ENCODE measurements around the gene ATP8B4. TPM values are rescaled to one million over a fixed set of nuclear protein-coding genes. Genes with fewer than 3 reads are reported as not detected.

ATP8B4 gene
- total RNA-seq, 2 experiments from 2014 or later: 69.2 to 98.3 TPM

- H3K4me1 Mint-ChIP-seq: peaks cover 41% of the 10 kb centered on the region
- no peak overlapping the region for H3K27ac Mint-ChIP-seq
- ATAC-seq: no peak
Measured at GRCh38 chr15:50049871-50050270, 69.2 kb downstream of the ATP8B4 start.

DNA sequence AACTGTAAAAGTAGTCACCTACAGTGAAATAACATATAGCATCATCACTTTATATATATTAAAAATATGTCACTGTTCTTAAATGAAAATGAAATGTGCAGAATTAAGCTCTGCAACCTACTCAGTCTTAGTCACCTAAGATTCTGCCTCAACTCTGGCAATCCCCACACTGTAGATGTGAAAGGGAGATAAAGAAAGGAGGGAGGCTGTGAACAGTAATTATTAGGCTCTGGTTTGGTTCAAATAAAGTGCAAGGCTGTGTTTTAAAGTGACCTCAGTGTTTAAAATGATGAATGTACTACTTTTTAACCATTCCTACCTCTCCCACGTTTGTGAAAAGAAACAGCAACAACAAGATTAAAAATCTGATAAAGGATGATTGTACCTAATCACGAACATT, 72.2 kb downstream of the ATP8B4 start:
- H3K9me3 Mint-ChIP-seq (ENCODE audit: low read depth): peaks cover 14% of the 10 kb centered on the region
- H3K27me3 Mint-ChIP-seq: no peaks in the 10 kb centered on the region
- peaks cover 66% of the 10 kb centered on the region for H3K36me3 Mint-ChIP-seq
- CTCF ChIA-PET: interaction anchor here (1.0 to 1.9 kb wide), 2 partner anchors 11 to 40 kb away, joined by 4 read pairs; no protein-coding TSS in a partner anchor
- peak; percentile 70 for ATAC-seq
- DNase-seq: no peak
- peaks cover 32% of the 10 kb centered on the region for H3K4me1 Mint-ChIP-seq
- H3K4me3 Mint-ChIP-seq: no peak overlapping the region
- peak overlapping the region; percentile 38 for H3K27ac Mint-ChIP-seq

More at GRCh38 chr15:50049871-50050270, 69.2 kb downstream of the ATP8B4 start:
- Mint-ChIP-seq H3K4me3 (no peak overlapping the region), H3K27me3 (no peaks in the 10 kb centered on the region), H3K36me3 (peaks cover 51% of the 10 kb centered on the region), H3K9me3 (ENCODE audit: low read depth) (no peaks in the 10 kb centered on the region)
- CTCF ChIA-PET: no interaction called here
- DNase-seq: no peak

DNA sequence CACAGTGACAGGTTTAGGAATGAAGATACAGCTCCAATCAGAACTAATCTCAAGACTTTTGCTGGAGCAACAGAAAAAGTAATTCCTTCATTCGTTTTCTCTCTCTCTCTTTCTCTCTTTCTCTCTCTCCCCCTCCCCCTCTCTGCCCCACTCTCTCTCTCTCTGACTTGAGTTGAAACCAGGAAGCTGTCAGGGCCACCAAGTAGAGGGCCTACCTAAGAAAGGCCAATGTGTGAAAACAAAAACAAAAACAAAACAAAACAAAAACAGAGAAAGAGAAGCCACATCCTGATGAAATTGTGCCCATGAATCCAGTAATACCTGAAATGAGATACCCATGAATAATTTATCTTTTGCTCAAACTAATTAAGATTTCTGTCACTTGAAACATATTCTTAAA, 72.9 kb downstream of the ATP8B4 start:
- Mint-ChIP-seq H3K27ac (peak overlapping the region; percentile 72), H3K4me1 (peaks cover 32% of the 10 kb centered on the region), H3K36me3 (peaks cover 71% of the 10 kb centered on the region), H3K9me3 (ENCODE audit: low read depth) (peaks cover 14% of the 10 kb centered on the region), H3K27me3 (no peaks in the 10 kb centered on the region), H3K4me3 (no peak overlapping the region)
- CTCF ChIA-PET: interaction anchor here (1.0 to 1.9 kb wide), 3 partner anchors 12 to 99 kb away, joined by 4 read pairs; no protein-coding TSS in a partner anchor
- DNase-seq (peak; percentile 64), ATAC-seq (peak; percentile 85)

GRCh38 chr15:50044904-50045303, 74.1 kb downstream of the ATP8B4 start:
- Mint-ChIP-seq H3K36me3 (peaks cover 76% of the 10 kb centered on the region), H3K9me3 (ENCODE audit: low read depth) (peaks cover 14% of the 10 kb centered on the region), H3K27me3 (no peaks in the 10 kb centered on the region), H3K4me3 (no peak overlapping the region), H3K27ac (no peak overlapping the region), H3K4me1 (peaks cover 32% of the 10 kb centered on the region)
- no peak for DNase-seq
- CTCF ChIA-PET: interaction anchor here (1.1 to 1.4 kb wide), 2 partner anchors 29 to 101 kb away, joined by 3 to 4 read pairs; no protein-coding TSS in a partner anchor
- ATAC-seq: no peak

DNA sequence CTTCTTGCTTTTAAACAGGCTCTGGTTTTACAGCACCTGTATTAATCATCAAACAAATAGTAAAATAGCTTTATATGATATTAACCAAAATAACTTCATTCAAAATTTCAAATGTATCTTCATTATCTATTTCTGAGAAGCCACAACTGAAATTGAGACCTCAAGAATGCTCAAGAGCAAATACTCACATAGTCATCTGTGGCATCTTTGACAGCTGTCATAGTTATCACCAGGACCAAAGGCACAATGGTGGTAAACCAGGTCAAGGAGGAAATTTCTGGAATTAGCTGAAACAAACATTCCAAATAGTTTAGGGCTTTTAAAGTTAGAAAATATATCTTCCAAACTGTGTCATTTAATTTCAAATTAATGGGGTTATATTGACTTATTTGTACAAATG, 74.6 kb downstream of the ATP8B4 start:
- peaks cover 32% of the 10 kb centered on the region for H3K4me1 Mint-ChIP-seq
- H3K4me3 Mint-ChIP-seq: no peak overlapping the region
- CTCF ChIA-PET: interaction anchor here (1.1 kb wide), 1 partner anchor 28 kb away, joined by 3 read pairs; no protein-coding TSS in a partner anchor
- no peak for DNase-seq
- ATAC-seq: no peak
- peaks cover 14% of the 10 kb centered on the region for H3K9me3 Mint-ChIP-seq (ENCODE audit: low read depth)
- no peaks in the 10 kb centered on the region for H3K27me3 Mint-ChIP-seq
- H3K36me3 Mint-ChIP-seq: peaks cover 77% of the 10 kb centered on the region
- no peak overlapping the region for H3K27ac Mint-ChIP-seq

DNA sequence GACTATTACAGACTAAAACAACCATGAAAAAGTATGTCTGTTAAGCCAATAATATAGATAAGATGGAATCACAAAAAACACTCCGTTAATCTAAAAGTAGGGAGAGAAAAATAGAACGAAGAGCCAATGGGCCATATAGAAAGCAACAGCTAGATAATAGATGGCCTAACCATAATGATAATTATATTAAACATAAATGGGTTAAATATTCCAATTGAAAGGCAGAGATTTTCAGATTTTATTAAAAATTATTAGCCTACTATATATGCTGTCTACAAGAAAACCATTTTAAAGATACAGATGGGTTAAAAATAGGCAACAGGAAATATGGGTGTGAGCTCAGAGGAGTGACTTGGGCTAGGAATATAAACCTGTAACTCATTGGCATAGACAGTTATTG, 76.3 kb downstream of the ATP8B4 start:
- H3K36me3 Mint-ChIP-seq: peaks cover 82% of the 10 kb centered on the region
- H3K9me3 Mint-ChIP-seq (ENCODE audit: low read depth): peaks cover 14% of the 10 kb centered on the region
- peaks cover 28% of the 10 kb centered on the region for H3K4me1 Mint-ChIP-seq
- CTCF ChIA-PET: no interaction called here
- H3K27me3 Mint-ChIP-seq: no peaks in the 10 kb centered on the region
- no peak overlapping the region for H3K27ac Mint-ChIP-seq
- DNase-seq (no peak), ATAC-seq (no peak)
- H3K4me3 Mint-ChIP-seq: no peak overlapping the region

GRCh38 chr15:50030456-50030855, 88.6 kb downstream of the ATP8B4 start:
- Mint-ChIP-seq H3K4me3 (no peak overlapping the region), H3K9me3 (ENCODE audit: low read depth) (no peaks in the 10 kb centered on the region), H3K4me1 (peaks cover 4% of the 10 kb centered on the region), H3K27ac (no peak overlapping the region), H3K36me3 (peaks cover 63% of the 10 kb centered on the region), H3K27me3 (no peaks in the 10 kb centered on the region)
- ATAC-seq (no peak), DNase-seq (no peak)
- CTCF ChIA-PET: no interaction called here

- CTCF ChIA-PET: interaction anchor here (1.0 kb wide), 1 partner anchor 19 kb away, joined by 3 read pairs; no protein-coding TSS in a partner anchor
Measured at GRCh38 chr15:50028326-50028725, 90.7 kb downstream of the ATP8B4 start.

DNA sequence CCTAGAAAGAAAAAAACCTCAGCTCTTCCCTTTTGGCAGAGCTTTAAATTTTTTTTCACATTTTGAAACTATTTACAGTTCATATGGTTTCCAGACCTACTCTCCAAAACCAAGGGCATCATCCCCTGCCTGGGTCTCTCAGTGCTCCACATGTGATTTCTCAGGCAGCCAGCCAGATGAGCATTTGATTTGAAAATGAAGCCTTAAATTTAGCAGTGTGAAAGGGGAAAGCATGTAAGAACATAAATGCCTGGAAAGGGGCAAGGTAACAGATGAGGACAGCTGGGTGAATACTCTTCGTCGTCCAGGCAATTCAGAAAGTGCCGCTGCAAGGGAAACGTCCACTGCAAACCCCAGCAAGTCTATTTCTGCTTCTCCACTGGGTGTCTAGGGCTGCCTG, 94.8 kb downstream of the ATP8B4 start:
- CTCF ChIA-PET: no interaction called here
- Mint-ChIP-seq H3K36me3 (peaks cover 50% of the 10 kb centered on the region), H3K4me3 (no peak overlapping the region), H3K4me1 (peaks cover 16% of the 10 kb centered on the region), H3K27ac (no peak overlapping the region), H3K9me3 (ENCODE audit: low read depth) (no peaks in the 10 kb centered on the region), H3K27me3 (no peaks in the 10 kb centered on the region)
- DNase-seq: no peak
- no peak for ATAC-seq

More at GRCh38 chr15:50028326-50028725, 90.7 kb downstream of the ATP8B4 start:
- ATAC-seq: no peak
- no peak for DNase-seq
- no peak overlapping the region for H3K4me3 Mint-ChIP-seq
- H3K36me3 Mint-ChIP-seq: peaks cover 57% of the 10 kb centered on the region
- no peak overlapping the region for H3K27ac Mint-ChIP-seq
- H3K4me1 Mint-ChIP-seq: peaks cover 4% of the 10 kb centered on the region
- H3K27me3 Mint-ChIP-seq: no peaks in the 10 kb centered on the region
- H3K9me3 Mint-ChIP-seq (ENCODE audit: low read depth): no peaks in the 10 kb centered on the region

DNA sequence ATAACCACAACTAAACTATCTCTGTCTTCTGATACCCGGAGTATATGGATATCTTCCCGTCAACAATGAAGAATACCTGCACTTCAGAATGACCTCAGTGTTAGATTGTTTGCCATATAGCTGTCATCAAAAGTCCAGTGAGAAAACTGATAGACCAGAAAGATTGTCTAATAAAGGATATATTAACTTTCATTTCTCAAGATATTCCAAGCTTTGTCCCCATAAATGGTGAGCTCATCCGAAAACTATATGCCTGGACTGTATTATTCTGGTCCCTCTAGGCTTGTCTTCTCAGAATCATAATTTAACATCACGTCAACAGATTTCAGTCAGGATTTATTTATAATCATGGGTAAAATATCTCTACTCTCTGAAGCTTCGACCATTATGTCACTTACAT, 100.5 kb downstream of the ATP8B4 start:
- Mint-ChIP-seq H3K36me3 (peaks cover 57% of the 10 kb centered on the region), H3K27ac (no peak overlapping the region), H3K4me1 (peaks cover 24% of the 10 kb centered on the region), H3K4me3 (no peak overlapping the region), H3K9me3 (ENCODE audit: low read depth) (no peaks in the 10 kb centered on the region), H3K27me3 (no peaks in the 10 kb centered on the region)
- CTCF ChIA-PET: interaction anchor here (0.6 to 1.2 kb wide), 2 partner anchors 15 to 896 kb away, joined by 3 to 5 read pairs; no protein-coding TSS in a partner anchor
- ATAC-seq (no peak), DNase-seq (no peak)

DNA sequence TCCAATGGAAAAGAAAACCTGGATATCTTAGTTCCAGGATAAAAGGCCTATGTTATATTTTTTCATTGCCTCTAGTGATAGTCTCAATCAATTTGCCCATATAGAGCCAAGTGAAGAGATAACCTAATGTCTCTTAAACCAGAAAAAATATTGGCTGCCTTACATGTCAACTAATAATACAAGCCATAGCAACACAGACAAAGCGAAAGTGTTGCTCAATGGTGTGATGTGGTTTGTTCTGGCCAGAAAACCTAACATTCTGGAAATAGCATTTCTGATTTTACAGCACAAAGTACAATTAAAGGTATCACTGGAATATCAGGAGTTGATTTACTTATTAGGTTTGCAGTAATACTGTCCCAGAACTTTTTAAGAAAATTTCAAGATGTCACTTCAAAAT, 101.5 kb downstream of the ATP8B4 start:
- H3K4me3 Mint-ChIP-seq: no peak overlapping the region
- DNase-seq: no peak
- H3K27me3 Mint-ChIP-seq: no peaks in the 10 kb centered on the region
- H3K9me3 Mint-ChIP-seq (ENCODE audit: low read depth): no peaks in the 10 kb centered on the region
- no peak overlapping the region for H3K27ac Mint-ChIP-seq
- H3K36me3 Mint-ChIP-seq: peaks cover 59% of the 10 kb centered on the region
- CTCF ChIA-PET: interaction anchor here (0.9 to 1.4 kb wide), 2 partner anchors 10 to 14 kb away, joined by 3 to 4 read pairs; no protein-coding TSS in a partner anchor
- ATAC-seq: no peak
- peaks cover 24% of the 10 kb centered on the region for H3K4me1 Mint-ChIP-seq

GRCh38 chr15:50016951-50017350, 102.1 kb downstream of the ATP8B4 start:
- no peak for ATAC-seq
- DNase-seq: no peak
- Mint-ChIP-seq H3K27ac (no peak overlapping the region), H3K4me3 (no peak overlapping the region), H3K27me3 (no peaks in the 10 kb centered on the region), H3K4me1 (peaks cover 24% of the 10 kb centered on the region), H3K36me3 (peaks cover 65% of the 10 kb centered on the region), H3K9me3 (ENCODE audit: low read depth) (no peaks in the 10 kb centered on the region)
- CTCF ChIA-PET: interaction anchor here (0.9 to 1.5 kb wide), 3 partner anchors 10 to 14 kb away, joined by 3 to 4 read pairs (median 4); no protein-coding TSS in a partner anchor

- H3K4me1 Mint-ChIP-seq: peaks cover 3% of the 10 kb centered on the region
- H3K9me3 Mint-ChIP-seq (ENCODE audit: low read depth): no peaks in the 10 kb centered on the region
- H3K4me3 Mint-ChIP-seq: no peak overlapping the region
- no peaks in the 10 kb centered on the region for H3K27me3 Mint-ChIP-seq
- no peak for ATAC-seq
- H3K27ac Mint-ChIP-seq: no peak overlapping the region
- H3K36me3 Mint-ChIP-seq: peaks cover 44% of the 10 kb centered on the region
- CTCF ChIA-PET: no interaction called here
- no peak for DNase-seq
Measured at GRCh38 chr15:50012790-50013189, 106.2 kb downstream of the ATP8B4 start.

- ATAC-seq (no peak), DNase-seq (no peak)
- Mint-ChIP-seq H3K27me3 (no peaks in the 10 kb centered on the region), H3K27ac (no peak overlapping the region), H3K36me3 (peaks cover 37% of the 10 kb centered on the region), H3K4me3 (no peak overlapping the region), H3K4me1 (no peaks in the 10 kb centered on the region), H3K9me3 (ENCODE audit: low read depth) (no peaks in the 10 kb centered on the region)
- CTCF ChIA-PET: interaction anchor here (1.3 kb wide), 1 partner anchor 18 kb away, joined by 3 read pairs; no protein-coding TSS in a partner anchor
Measured at GRCh38 chr15:50009634-50010033, 109.4 kb downstream of the ATP8B4 start.

Measured in activated CD8-positive, alpha-beta memory T cell treated with anti-CD3 and anti-CD28 coated beads, Interleukin-2, amount 10 ng/mL, durations not matched to agents 7 days and 5 days (primary cell).